Smooth muscle cell of the brain vasculature (primary cell): ENCODE data around the gene IQCB1.
"Not testable (repeated sequence)": the region's sequence is repeated elsewhere in the genome, so short reads cannot be mapped to it uniquely, and the experiment has no call there.

ENCODE experiments used
- DNase-seq: peaks from one replicate; pipeline ENCODE4 v3.0.0-alpha.2; 2012; ENCODE audit warnings: low read depth, low spot score

The IQCB1 gene

GRCh38 chr3:121817753-121818152, 17.1 kb downstream of the IQCB1 start:
- no peak for DNase-seq

GRCh38 chr3:121809249-121809648, 25.6 kb downstream of the IQCB1 start:
- no peak for DNase-seq

- no peak for DNase-seq
Measured at GRCh38 chr3:121803771-121804320, 31.0 kb downstream of the IQCB1 start.

- DNase-seq, result no peak
Measured at GRCh38 chr3:121800906-121801305, 34.0 kb downstream of the IQCB1 start.

- no peak for DNase-seq
Measured at GRCh38 chr3:121796970-121797369, 37.9 kb downstream of the IQCB1 start.

- DNase-seq, result no peak
Measured at GRCh38 chr3:121794264-121794983, 40.4 kb downstream of the IQCB1 start.

GRCh38 chr3:121793078-121793477, 41.8 kb downstream of the IQCB1 start:
- no peak for DNase-seq

- no peak for DNase-seq
Measured at GRCh38 chr3:121786485-121786884, 48.4 kb downstream of the IQCB1 start.

GRCh38 chr3:121782784-121783183, 52.1 kb downstream of the IQCB1 start:
- DNase-seq, result not testable (repeated sequence)

- DNase-seq, result no peak
Measured at GRCh38 chr3:121781611-121782010, 53.2 kb downstream of the IQCB1 start.

- not testable (repeated sequence) for DNase-seq
Measured at GRCh38 chr3:121775095-121775494, 59.8 kb downstream of the IQCB1 start.

- DNase-seq, result no peak
Measured at GRCh38 chr3:121769246-121769645, 65.6 kb downstream of the IQCB1 start.

- no peak for DNase-seq
Measured at GRCh38 chr3:121768452-121768851, 66.4 kb downstream of the IQCB1 start.

- no peak for DNase-seq
Measured at GRCh38 chr3:121759541-121760202, 75.2 kb downstream of the IQCB1 start.

- no peak for DNase-seq
Measured at GRCh38 chr3:121758727-121759450, 76.0 kb downstream of the IQCB1 start.

GRCh38 chr3:121757812-121758545, 76.9 kb downstream of the IQCB1 start:
- no peak for DNase-seq

- DNase-seq, result no peak
Measured at GRCh38 chr3:121757087-121757811, 77.6 kb downstream of the IQCB1 start.

GRCh38 chr3:121752772-121753171, 82.1 kb downstream of the IQCB1 start:
- DNase-seq, result no peak

- DNase-seq, result no peak
Measured at GRCh38 chr3:121752261-121752660, 82.6 kb downstream of the IQCB1 start.

- DNase-seq, result no peak
Measured at GRCh38 chr3:121750087-121750415, 84.8 kb downstream of the IQCB1 start.
